NCI-H1092 treated with DMSO at 0.1 percent for 48 hours (cell line): Measurements from ENCODE around the gene PDE8B.
"Not testable (repeated sequence)": the region's sequence is repeated elsewhere in the genome, so short reads cannot be mapped to it uniquely, and the experiment has no call there.

Experiments
- DNase-seq: peaks from one replicate; lab custom pipeline; 2025; lab: John Stamatoyannopoulos, UW

The PDE8B gene

DNA sequence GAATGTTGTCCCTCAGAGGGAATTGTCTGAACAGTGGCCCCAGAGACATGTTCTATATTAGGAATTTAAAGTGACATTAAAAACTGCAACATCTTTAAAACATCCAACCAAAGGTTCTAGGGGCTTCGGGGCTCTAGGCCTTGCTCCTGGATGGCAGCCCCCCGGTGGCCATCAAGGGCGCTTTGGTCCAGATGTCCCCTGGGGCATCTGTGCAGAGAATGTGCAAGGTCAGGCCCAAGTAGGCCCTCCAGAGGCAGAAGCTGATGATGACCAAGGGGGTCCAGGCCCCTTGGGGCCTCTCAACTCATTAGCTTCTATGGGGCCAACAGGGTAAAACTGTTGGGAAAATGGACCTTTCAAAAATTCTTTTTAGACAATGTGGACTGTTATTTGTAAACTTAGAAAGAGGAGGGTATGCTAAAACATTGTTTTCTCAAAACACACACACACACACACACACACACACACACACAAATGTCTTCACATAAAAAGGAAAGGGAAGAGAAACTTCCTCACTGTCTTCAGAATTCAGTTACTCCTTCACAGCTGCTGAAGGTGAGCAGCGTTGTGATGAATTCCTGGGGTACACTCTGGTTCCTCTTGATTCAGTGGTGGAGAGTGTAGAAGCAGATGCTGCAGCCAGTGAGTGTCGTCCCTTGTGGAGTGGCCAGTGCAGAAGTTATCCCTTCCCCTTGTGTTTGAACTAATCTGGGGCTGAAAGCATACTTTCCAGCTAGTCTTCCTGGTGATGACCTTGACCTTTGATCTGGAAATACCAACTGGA is 156.4 kb downstream of the PDE8B start:
- no peak for DNase-seq

DNA sequence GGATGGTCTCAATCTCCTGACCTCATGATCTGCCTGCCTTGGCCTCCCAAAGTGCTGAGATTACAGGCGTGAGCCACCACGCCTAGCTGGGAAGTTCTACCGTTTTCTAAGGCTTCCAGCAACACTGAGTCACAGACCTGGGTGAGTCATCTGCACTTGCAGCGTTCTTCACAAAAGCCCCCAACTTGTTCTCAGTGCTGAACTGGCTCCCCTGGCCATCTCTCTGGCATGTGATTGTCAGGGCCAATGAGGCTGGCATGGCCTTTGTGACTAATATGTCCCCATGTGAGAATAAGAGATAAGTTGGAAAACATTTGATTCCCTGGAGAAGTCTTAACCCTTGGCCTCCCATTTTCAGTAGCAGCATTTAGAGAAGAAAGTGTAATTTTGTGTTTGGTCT is 157.3 kb downstream of the PDE8B start:
- no peak for DNase-seq

DNA sequence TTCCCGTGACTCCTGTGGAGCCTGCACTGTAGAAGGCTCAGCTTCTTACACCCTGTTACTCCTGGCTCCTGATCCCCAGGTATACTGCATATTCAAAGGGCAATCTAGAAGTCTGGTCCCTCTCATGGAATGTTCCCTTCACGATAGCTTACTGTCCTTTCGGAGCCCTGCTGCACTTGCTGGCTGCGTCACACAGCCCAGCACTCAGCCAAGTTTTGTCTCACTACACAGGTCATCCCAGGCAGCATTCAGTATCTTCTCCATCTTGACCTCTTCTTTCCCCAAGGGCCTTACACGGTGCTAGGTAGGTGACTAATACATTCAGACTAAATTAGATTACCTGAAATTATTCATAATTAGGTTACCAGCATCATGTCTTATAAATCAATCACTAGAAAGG is 157.9 kb downstream of the PDE8B start:
- DNase-seq = no peak

DNA sequence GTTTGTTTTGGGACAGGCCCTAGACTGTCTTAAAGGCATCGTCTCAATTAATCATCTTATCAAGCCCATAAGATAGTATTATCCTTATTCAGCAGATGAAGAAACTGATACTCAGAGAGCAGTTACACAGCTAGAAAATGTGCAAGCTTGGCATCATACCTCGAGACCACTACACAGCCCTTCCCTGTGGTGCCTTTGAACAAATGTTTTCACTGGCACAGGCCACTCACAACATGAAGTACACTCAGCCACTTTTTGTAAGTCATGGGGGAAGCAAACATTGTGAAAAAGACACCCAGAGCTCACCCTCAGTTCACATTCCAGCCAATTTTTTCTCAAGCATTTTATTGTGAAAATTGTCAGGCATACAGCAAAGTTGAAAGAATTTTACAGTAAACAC is 159.1 kb downstream of the PDE8B start:
- no peak for DNase-seq

DNA sequence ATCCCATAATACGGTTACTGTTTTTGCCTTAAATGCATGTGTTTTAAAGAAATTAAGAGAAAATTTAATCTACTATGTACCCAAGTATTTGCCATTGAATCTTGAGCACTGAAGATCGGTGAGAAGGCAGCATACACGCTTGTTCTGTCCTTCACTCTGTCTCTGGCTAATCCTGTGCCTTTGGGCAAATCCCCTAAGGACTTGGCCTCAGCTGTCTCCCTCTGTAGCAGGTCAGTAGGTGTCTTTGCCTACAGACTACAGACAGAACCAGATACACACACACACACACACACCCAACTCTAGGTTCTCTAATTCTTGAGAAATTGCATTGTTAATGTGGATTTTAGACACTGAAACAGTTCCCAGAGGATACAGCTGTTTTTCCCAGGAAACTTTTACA is 164.2 kb downstream of the PDE8B start:
- no peak for DNase-seq

DNA sequence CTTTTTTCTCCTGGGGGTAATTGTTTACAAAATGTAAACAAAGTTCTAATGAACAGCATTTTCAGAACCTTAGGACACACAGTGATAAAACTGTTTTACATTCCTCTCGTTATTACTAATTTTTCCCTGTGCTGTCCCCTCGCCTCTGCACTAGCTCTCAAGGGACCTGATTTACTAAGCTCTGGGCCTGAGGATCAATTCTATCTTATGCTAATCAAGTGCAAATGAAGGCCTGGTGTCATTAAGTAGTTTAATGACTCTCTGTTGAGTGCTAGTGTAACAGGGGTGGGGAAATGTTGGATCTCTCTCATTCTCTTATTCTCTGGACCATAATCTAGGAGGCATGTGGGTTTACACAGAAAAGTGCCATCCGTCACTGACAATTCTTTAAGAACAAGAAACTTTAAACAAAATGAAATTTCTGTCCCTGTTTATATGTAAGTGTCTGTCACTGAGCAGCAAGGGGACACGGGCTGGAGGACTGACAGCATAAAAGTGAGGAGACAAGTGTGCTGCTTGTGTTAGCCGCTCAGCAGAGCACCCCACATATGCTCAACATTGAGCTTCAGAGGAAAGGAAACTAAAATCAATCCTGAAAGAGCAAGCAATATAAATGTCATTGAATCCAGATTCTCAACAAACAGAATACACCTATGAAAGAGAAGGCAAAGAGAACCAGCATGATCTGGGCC is 166.3 kb downstream of the PDE8B start:
- DNase-seq = no peak

DNA sequence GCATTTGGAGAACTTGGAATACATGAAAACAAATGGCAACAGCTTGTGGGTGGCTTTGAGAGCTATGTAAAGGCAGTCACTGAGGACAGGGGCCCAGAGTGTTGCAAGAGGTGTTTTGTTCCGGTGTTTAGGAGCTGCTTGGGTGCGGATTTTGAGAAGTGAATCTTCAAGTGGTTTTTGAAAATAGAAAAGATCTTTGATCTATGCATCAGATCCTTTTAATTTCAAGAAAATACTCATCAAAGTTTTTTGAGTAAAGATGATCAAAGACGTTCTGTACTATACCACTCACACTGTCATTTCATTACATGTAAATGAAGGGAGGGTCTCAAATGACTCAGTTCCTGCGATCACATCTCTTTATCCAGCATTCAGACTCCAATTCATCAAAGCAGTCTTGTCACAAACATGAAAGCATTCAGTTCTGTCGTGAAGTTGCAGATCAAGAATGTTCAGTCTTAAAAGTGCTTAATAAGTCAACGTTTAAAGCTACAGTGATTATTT is 169.1 kb downstream of the PDE8B start:
- DNase-seq = no peak

DNA sequence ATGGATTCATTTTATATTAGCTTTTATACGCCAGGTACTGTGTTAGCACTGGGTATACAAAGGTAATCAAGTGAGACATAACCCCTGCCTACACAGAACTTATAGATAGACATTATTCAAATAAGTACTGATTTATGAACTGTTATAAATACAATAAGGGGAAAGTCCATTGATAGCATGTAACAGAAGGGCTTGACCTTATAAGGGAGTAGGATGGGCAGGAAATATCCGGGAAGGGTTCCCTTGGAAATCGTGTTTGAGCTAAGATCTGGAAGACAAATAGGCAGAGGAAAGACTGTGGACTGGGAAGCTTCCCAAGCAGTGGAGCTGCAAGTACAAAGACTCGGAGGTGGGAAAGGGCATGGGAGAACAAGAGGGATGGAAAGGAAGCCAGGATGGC is 170.2 kb downstream of the PDE8B start:
- DNase-seq = no peak

DNA sequence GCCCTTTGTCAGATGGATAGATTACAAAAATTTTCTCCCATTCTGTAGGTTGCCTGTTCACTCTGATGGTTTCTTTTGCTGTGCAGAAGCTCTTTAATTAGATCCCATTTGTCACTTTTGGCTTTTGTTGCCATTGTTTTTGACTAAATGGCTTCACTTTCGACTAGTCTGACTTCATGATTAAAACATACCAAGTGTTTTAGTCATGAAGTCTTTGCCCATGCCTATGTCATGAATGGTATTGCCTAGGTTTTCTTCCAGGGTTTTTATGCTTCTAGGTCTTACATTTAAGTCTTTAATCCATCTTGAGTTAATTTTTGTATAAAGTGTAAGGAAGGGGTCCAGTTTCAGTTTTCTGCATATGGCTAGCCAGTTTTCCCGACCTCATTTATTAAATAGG is 172.9 kb downstream of the PDE8B start:
- not testable (repeated sequence) for DNase-seq

DNA sequence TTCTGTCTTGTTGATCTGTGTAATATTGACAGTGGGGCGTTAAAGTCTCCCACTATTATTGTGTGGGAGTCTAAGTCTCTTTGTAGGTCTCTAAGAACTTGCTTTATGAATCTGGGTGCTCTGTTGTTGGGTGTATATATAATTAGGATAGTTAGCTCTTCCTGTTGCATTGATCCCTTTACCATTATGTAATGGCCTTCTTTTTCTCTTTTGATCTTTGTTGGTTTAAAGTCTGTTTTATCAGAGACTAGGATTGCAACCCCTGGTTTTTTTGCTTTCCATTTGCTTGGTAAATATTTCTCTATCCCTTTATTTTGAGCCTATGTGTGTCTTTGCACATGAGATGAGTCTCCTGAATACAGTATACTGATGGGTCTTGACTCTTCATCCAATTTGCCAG is 175.9 kb downstream of the PDE8B start:
- DNase-seq = not testable (repeated sequence)

DNA sequence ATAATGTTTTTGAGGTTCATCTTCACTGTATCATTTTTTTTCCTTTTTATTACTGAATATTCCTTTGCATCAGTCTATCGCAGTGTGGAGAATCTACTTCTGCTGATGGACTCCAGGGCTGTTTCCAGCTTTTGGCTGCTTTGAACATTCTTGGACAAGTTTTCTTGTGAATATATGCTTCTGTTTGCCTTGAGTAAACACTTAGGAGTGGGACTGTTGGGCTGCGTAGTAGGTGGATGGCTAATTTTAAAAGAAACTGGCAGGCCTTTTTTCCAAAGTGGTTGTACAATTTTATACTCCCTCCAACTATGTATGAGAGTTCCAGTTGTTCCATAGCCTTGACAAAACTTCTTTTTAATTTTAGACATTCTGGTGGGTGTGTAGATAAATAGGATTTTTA is 179.3 kb downstream of the PDE8B start:
- DNase-seq = no peak

DNA sequence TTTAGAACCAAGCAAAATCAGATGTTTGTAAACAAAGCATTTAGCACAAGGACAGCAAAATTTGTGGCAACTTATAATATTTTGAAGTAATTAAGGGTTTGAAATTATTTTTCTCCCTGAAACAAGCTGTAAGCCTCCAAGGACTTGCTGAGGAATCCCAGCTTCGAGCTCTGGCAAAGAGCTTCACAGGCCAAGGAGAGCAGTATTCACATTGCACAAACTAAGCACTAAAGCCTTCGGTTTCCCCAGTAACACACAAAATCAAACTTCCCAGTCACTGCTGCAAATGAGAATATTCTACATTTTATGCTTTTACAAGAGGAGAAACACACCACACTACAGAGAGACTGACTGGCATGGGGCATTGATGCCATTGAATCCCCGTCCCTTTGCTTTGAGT is 179.7 kb downstream of the PDE8B start:
- no peak for DNase-seq

DNA sequence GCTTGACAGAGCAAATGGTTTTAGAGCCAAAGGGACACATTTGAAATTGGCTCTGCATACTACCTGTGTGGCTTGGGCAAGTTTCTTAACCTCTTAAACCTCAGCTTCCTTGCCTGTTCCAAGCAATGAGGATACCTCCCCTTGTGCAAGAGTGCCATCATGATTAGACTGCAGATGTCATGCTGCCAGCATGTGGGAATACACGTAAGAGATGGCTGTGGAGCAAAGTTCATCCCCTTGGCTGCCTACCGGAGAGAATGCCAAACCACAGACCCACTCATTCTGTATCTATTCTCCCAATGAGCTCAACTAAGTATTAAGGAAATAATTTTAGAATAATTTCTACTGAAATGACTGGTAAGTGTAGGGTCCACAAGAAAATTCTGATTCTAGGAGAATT is 180.3 kb downstream of the PDE8B start:
- no peak for DNase-seq

DNA sequence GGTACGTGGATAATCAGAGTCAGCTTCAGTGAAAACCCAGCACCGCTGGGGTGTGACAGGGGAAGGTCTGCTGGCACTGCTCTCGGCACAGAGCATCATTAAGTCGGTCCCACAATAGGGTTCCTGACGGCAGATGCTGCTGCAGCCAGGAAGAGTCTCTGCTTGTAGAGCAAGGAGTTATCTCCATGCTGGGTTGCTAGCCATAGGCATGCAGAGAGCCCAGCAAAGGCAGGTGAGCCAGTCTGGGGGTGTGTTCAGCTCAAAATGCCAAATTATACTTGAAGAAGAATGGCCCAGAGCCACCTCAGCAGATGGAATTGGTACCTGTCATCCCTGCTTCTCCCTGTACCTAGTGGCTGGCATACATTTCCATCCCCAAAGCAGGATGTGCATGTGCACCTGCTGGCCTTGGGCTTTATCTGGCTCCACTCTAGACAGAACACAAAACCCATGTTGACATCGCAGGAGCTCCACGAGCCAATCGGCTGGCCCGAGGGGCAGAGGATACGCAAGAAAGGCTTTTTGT is 180.8 kb downstream of the PDE8B start:
- DNase-seq = no peak

DNA sequence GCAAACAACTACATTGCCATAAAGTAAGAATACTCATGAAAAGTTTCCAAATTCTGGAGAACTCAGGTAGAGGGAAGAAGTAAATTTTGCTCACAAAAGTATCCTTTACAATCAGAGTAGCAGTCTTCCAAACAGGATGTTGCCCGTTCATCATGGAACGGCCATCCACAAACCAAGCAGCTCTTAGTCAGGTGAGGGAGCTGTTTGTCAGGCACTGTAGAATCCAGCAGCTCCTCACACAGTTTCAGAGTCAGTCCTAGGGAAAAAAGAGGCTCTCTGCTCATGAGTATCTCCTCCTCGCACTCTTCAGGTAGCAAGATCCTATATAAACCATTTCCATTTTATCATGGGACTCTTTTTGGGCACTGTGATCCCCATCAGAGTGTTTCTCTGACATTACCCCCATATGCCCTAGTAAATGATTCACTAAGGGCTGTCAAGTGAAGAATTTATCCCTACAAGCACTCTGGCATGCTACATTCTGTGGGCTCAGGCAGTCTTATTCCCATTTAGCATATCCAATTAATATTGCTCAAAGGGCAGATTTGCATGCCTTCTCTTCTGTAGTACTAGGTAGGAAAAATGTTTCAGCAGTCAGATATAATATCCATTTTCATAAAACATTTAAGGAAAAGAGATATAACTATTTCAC is 183.7 kb downstream of the PDE8B start:
- no peak for DNase-seq

DNA sequence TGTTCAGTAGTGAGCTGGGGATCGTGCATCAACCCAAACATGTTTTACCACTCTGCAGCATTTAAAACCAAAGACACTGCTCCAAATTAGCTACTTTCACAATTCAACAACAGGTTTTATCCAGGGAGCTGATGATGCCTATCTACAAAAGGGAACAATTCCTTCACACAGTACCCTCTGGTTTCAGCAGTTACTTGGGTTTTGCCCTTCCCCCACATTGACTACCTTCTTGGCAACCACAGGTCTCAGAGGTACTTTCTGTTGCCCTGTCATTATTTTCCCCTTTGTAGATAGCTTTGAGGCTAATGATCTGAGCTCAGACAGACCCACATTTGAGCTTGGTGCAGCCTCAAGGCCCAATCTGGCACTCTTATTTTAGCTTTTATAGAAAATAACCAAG is 185.5 kb downstream of the PDE8B start:
- DNase-seq = no peak

DNA sequence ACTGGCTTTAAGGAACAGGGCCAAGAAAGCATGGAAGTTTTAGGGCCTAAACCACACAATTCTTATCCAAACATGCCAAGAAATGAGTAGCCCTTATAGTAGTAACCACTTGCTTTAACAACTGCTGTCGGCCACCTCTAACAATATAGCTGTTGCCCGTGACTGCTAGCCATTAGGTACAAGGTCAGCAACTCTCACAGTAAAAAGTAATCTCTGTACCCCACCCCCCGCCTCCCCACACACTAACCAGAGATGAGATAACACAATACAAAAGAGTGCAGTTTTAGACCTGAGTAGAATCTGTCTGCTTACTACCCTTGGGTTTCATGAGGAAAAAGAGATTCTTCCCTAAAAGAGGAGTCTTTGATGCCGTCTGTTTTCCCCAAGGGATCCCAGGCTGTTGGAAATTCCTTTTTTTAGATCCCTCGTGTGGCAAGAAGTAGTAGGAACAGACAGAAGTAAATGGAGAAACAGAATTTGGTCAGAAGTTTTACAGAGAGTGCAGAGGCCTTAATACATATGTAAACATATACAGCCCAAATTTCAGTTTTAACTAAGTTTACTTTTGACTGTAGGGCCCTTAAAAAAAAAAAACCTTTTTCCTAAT is 187.3 kb downstream of the PDE8B start:
- DNase-seq = no peak

DNA sequence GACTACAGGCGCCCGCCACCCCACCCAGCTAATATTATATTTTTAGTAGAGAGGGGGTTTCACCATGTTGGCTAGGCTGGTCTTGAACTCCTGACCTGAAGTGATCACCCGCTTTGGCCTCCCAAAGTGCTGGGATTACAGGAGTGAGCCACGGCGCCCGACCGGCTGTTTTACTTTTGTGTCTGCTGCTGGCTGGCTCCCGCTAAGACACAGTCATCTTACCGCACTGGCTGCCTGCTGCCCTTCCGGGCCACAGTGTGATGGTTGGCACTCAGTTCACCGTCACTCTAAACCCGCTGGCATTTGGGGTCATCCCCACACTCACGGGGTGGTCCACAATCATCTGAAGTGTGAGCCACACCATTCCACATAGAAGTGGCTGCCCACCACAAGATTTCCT is 188.0 kb downstream of the PDE8B start:
- no peak for DNase-seq

DNA sequence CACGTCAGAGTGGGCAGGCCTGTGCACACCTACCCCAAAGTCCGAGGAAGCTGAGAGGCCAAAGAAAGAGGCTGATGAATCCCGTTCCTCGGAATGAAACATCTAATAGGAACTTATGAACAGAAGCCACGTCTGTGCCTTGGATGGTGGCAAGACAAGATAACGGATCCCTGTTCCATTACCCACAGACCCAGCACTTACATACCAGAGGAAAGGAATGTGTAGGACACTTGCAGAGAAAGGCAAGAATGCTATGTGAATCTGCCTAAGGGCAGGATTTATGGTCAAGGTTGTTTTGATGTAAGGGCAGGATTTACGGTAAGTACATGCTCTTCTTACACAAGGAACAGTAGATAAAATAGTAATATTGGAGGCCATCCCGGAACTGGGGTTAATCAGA is 188.4 kb downstream of the PDE8B start:
- DNase-seq = no peak

DNA sequence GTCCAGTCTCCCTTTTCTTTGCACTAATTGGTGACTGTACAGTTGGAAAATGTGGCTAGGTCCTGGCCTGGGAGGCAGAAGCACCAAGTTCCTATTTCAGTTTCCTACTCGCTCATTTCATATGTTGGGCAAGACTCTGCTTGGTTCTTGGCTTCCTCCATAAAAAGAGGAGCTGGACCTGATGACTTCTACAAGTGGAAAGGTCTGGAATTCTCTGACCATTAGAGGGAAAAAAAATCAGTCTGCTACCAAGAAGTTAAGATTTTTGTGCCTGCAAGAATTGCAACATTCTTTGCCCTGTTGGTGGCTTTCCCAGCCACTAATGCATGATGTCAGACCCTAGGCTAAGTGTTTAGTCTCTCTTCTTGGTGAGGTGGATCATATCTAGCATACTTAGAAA is 190.2 kb downstream of the PDE8B start:
- no peak for DNase-seq

DNA sequence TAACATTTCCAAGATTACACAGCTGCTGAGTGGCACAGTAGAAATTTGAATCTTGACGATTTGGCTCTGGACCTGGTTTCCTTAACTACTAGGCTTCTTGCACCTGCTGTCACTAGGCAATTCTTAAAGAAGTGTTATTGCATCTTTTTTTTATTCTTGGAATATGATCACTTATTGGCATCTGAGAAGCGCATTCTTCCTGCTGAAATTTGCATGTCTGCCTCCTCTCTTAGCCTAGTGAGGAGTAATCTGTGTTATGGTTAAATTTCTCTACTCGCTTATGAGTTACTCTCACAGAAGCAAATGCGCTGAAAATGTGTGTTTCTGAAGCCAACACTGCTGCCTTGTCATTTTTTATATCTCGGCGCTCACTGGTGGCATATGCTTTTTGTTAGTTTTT is 192.3 kb downstream of the PDE8B start:
- DNase-seq = no peak

DNA sequence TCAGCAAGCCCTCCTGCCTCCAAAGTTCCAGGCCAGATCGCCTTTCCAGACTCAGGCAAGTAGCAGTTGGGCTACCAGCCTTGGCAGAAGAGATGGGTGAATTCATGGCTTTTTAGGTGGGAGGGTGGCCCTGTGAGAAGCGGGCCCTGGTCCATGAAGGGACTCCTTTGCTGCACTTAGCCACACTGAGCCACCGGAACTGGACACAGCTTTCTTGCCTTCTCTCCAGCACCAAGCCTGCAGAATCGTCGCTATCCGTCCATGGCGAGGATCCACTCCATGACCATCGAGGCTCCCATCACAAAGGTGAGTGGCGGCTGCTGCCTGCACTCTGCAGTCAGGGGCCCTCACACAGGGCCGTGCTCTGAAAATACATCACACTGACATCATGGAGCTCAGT is 196.7 kb downstream of the PDE8B start:
- DNase-seq = no peak
